ENCODE measurements around the gene ABHD10. TPM values are rescaled to one million over a fixed set of nuclear protein-coding genes. Genes with fewer than 3 reads are reported as not detected.
"Not testable (repeated sequence)": the region's sequence is repeated elsewhere in the genome, so short reads cannot be mapped to it uniquely, and the experiment has no call there.

ABHD10 gene
- total RNA-seq, 1 donor from 2014 or later, result 16.3 TPM

DNA sequence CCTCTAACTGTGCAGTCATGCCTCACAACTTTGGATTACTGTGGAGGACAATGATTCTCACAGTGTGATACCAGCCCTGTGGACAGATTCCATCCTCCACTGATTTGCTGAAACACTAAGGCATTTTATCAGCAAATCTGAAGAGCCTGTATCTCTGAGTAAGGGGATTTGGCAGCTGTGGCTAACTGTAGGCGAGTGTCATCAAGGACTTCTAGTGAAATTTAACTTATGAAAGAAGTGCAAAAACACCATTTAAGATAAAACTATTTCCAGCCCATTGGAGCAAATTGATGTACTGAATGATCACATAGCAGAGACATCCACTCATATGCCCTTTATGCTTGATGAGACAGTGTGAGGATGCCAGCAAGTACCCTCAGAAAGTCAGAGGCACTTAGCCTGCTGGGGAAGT is 41.9 kb downstream of the ABHD10 start:
- no peak for DNase-seq (ENCODE audit: extremely low read depth, low read depth, low spot score)

DNA sequence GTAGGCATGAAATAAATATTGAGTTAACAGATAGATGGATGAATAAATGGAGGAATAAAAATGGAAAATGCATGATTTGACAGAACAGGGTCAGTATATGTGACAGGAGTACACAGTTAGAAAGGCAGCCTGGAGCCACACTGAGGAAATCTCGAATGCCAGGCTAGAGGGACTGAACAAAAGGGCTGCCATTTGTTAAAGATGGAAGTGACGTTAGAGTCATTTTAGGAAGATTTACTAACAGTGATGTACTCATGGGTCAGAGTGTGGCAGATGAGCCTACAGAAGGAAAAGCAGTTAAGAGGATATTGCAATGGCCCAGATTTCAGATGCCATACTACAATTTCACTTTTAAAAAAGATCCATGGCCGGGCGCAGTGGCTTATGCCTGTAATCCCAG is 48.3 kb downstream of the ABHD10 start:
- DNase-seq (ENCODE audit: extremely low read depth, low read depth, low spot score), result no peak

DNA sequence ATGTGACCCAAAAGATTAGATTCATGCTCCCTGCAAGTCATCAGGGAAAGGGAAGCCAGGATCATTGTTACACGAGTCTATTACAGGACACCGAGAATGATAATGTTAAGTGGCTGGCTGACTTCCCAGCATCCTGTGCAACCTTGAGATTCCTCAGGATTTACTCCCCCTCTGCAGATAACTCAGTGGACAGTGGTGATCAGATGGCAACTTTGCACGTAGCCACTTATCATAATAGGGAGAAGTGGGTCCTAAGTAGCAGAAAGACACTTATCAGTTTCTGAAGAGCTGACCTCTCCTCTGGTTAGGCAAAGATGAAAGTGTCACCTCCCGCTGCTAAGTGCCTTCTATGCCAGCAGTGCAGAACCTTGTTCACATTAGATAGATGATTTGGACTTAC is 49.0 kb downstream of the ABHD10 start:
- DNase-seq (ENCODE audit: extremely low read depth, low read depth, low spot score), result no peak

DNA sequence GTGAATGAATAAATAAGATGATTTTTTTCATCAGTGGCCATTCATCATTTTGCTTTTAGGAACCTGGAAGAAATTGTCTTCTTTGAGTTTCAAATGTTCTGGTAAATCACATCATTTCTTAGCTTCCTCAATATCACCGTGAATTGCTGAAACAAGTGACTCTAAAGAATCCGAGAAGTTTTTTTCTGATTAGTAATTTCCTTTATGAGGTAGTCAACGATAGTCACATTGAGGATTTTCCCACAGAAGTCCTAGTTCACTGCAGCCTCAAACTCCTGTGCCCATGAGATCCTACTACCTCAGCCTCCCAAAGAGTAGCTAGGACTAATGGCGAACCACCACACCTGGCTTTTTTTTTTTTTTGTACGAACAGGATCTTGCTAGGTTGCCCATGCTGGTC is 52.1 kb downstream of the ABHD10 start:
- no peak for DNase-seq (ENCODE audit: extremely low read depth, low read depth, low spot score)

DNA sequence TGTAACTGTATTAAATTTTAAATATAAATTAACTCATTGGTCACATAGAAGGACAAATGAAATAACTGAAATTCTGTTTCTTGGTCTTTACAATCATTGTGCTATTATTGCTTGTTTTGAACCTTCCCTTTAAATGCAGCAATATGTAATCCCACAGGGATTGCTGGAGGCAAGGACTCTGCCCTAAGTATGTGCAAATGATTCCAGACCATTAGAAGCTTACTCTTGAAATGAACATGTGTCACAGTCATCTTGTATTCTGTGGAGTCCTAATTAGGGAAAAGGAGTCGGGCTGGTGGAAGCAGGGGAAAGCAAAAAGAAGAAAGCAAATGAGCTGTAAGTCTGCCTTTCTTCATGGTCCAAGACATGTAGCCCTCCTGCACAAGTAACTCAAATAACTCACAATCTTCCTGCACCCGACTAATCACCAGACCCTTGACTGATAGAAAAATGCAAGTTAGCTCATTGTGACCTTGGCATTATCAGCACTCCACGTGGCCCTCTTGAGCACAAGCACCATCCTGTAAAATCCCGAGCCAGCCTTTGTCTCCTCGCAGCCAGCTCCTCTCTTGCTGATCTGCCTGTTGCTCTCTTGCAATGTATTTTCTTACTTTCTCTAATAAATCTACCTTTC is 53.4 kb downstream of the ABHD10 start:
- no peak for DNase-seq (ENCODE audit: extremely low read depth, low read depth, low spot score)

DNA sequence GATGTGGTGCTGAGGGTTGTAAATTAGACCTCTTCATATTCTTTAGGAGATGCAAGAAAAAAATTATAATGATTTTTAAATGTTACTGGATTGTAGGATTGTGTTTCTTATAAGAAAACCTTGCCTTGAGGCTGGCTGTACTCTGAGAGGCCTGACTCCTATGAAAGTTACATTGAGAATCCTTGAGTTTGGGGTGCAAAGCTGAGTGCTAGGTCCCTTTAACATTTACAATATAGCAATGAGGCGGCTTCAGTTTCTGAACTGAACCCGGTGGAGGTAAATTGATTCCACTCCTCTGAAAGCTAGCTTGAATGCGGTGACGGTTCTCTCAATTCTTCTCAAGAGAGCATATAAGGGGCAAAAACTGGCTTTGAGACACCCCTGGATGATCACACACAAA is 55.6 kb downstream of the ABHD10 start, which contains the start of gene TMPRSS7:
Gene TMPRSS7, plus strand, starts transcription at position 301 of the 400 bp plus-strand sequence. CDS start 110 bp downstream, outside the sequence.
- DNase-seq (ENCODE audit: extremely low read depth, low read depth, low spot score), result no peak

DNA sequence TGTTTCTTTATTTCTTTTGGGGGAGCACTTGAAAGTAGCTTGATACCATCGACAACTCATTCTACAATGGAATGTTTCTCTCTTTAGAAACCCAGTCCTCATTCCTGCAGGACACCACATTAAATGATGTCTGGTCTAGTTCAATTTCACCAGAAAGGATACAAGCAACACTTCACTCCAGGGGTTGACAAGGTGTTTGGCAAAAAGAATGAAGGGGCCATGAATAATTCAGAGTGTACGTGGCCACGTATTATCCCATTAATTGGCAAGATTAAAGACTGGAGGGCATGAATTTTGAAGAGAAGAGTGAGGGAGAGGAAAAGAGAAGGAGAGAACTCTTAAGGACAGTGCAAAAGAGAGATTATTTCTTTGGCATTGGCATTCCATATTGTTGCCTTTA is 56.4 kb downstream of the ABHD10 start:
- DNase-seq (ENCODE audit: extremely low read depth, low read depth, low spot score), result no peak

DNA sequence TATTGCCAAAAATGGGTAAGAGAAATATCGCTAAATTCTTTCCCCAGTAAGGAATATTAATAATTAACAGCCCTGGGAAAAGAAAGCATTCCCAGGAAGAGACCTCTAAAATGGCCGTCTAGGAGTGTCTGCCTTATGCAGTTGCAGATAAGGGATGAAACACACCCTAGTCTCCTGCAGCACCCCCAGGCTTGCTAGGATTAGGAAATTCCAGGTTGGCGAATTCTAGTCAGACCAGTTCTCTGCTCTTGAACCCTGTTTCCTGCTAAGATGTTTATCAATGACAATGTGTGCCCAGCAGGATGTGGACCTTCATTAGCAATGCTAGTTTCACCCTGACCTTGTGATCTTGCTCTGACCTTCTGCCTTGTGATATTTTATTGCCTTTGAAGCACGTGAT is 58.4 kb downstream of the ABHD10 start:
- DNase-seq (ENCODE audit: extremely low read depth, low read depth, low spot score), result not testable (repeated sequence)

DNA sequence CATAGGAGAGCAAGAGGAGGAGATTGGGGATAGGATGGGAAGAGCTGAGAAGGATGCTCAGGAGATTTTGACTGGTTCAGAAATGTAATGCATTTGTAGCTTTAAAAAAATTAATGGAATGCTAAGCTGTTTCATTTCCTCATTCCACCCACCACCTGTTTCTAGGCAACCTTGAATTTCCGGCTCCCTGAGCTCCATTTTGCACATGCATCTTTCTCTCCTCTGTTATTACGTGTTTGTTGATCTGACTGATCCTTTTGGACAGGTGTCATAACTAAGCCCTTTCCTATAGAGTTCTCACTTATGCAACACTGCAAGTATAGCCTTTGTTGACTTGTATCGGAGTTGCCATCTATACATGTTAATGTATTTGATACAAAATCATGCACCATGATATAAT is 60.0 kb downstream of the ABHD10 start:
- no peak for DNase-seq (ENCODE audit: extremely low read depth, low read depth, low spot score)

DNA sequence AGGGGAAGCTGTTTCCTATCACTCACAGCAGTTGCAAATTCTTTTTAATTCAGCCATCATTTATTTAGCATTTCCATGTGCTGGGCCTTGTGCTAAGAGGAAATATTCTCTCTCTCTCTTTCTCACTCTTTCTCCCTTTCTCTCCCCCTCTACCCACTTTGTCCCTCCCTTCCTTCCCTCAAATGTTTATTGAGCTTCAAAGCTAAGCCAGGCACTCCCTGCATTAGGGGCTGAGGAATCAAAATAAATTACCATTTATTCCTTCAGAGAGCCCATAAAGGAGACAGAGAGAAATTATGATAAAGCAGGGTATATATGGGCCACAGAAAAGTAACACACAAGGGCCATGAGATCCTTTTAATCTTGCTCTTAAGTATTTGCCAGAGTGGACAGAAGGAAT is 62.5 kb downstream of the ABHD10 start:
- DNase-seq (ENCODE audit: extremely low read depth, low read depth, low spot score), result no peak

DNA sequence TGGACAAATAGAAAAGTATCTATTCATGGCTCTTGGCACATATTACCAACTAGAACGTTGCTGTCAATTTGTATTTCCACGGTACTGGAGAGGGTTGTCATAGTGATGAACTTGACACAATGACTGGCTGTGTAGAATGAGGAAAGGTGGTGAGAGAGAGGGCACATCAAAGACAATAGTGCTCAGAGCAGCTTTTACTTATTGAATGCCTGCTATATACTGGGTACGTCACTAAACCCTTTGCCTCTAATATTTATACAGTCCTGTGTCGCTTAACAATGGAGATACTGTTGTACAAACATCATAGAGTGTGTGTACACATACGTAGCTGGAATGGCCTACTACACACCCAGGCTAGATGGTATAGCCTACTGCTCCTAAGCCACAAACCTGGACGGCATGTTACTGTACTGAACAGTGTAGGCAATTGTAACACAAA is 64.0 kb downstream of the ABHD10 start:
- DNase-seq (ENCODE audit: extremely low read depth, low read depth, low spot score), result no peak

Other genes starting within 250 kb of the ABHD10 start
- gene PHLDB2, start 119.8 kb upstream of the ABHD10 start, total RNA-seq, result 39.7 and 71.1 TPM in 2 replicates
- 0.76 and 2.8 TPM in 2 replicates for gene TAGLN3, start 19.9 kb downstream of the ABHD10 start, total RNA-seq
- not detected in 2 replicates for gene TMPRSS7, start 55.7 kb downstream of the ABHD10 start, total RNA-seq
- gene C3orf52, start 107.4 kb downstream of the ABHD10 start, total RNA-seq, result 3.7 and 3.8 TPM in 2 replicates
- gene GCSAM, start 154.2 kb downstream of the ABHD10 start, total RNA-seq, result not detected in 2 replicates